ENCODE measurements around the gene FKBP4. TPM values are rescaled to one million over a fixed set of nuclear protein-coding genes. Genes with fewer than 3 reads are reported as not detected.
A peak's percentile ranks its signal among the peaks of the same experiment; 100 is the strongest.

The FKBP4 gene
- total and polyA plus RNA-seq, 2 of the 13 experiments (the other 11 are each of a cell fraction or from before 2014, with no cell fraction given), result 25.7 to 66.1 TPM

- TF ChIP-seq REST (IDR thresholded peaks at IDR 0.05; ENCODE audit: borderline replicate concordance in 1 of 2, low read depth in 1 of 2, low read length in 2 of 2) (no peak), PHF20 (CRISPR knock-in tag; IDR thresholded peaks at IDR 0.05) (no peak), MTA3 (CRISPR knock-in tag; IDR thresholded peaks at IDR 0.05) (no peak), ZNF605 (CRISPR knock-in tag; IDR thresholded peaks at IDR 0.05) (no peak), ZNF230 (CRISPR knock-in tag; IDR thresholded peaks at IDR 0.05) (no peak), ZNF747 (CRISPR knock-in tag; IDR thresholded peaks at IDR 0.05; ENCODE audit: borderline replicate concordance) (no peak), HMG20A (CRISPR knock-in tag; IDR thresholded peaks at IDR 0.05; ENCODE audit: borderline replicate concordance) (no peak), RAD51 (IDR thresholded peaks at IDR 0.05; ENCODE audit: borderline replicate concordance) (no peak), ZNF350 (CRISPR knock-in tag; IDR thresholded peaks at IDR 0.05; ENCODE audit: borderline replicate concordance, low read depth) (no peak), MEIS1 (CRISPR knock-in tag; IDR thresholded peaks at IDR 0.05; ENCODE audit: borderline replicate concordance) (no peak), E2F5 (CRISPR knock-in tag; conservative IDR thresholded peaks at IDR 0.05) (no peak), ZC3H13 (CRISPR knock-in tag; IDR thresholded peaks at IDR 0.05) (peak; percentile 64; the same call in 1 of the 2 replicates), ZKSCAN1 (IDR thresholded peaks at IDR 0.05; ENCODE audit: low read length) (no peak), SRSF1 (optimal IDR thresholded peaks at IDR 0.05; ENCODE audit: low read depth, low read length) (peak; percentile 50), KDM4B (CRISPR knock-in tag; IDR thresholded peaks at IDR 0.05) (no peak), ZNF333 (CRISPR knock-in tag; IDR thresholded peaks at IDR 0.05; ENCODE audit: borderline replicate concordance) (no peak), FIP1L1 (IDR thresholded peaks at IDR 0.05; ENCODE audit: borderline replicate concordance, insufficient read depth, low read depth, low read length) (no peak), ZNF777 (CRISPR knock-in tag; IDR thresholded peaks at IDR 0.05) (peak; percentile 52; the same call in 1 of the 2 replicates), ZNF562 (CRISPR knock-in tag; IDR thresholded peaks at IDR 0.05; ENCODE audit: borderline replicate concordance) (no peak), ERF (CRISPR knock-in tag; IDR thresholded peaks at IDR 0.05) (no peak), ZNF773 (CRISPR knock-in tag; IDR thresholded peaks at IDR 0.05; ENCODE audit: borderline replicate concordance) (no peak), ZNF766 (CRISPR knock-in tag; IDR thresholded peaks at IDR 0.05; ENCODE audit: borderline replicate concordance) (peak; percentile 27; the same call in 1 of the 2 replicates)
- TF ChIP-seq, protein P1, sequence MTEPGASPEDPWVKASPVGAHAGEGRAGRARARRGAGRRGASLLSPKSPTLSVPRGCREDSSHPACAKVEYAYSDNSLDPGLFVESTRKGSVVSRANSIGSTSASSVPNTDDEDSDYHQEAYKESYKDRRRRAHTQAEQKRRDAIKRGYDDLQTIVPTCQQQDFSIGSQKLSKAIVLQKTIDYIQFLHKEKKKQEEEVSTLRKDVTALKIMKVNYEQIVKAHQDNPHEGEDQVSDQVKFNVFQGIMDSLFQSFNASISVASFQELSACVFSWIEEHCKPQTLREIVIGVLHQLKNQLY (CRISPR knock-in tag; IDR thresholded peaks at IDR 0.05), result no peak
- TF ChIP-seq, protein P2, sequence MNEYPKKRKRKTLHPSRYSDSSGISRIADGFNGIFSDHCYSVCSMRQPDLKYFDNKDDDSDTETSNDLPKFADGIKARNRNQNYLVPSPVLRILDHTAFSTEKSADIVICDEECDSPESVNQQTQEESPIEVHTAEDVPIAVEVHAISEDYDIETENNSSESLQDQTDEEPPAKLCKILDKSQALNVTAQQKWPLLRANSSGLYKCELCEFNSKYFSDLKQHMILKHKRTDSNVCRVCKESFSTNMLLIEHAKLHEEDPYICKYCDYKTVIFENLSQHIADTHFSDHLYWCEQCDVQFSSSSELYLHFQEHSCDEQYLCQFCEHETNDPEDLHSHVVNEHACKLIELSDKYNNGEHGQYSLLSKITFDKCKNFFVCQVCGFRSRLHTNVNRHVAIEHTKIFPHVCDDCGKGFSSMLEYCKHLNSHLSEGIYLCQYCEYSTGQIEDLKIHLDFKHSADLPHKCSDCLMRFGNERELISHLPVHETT (CRISPR knock-in tag; conservative IDR thresholded peaks at IDR 0.05), result no peak
Measured at GRCh38 chr12:2795291-2796186, 769 bp downstream of the FKBP4 start (continued).

Data from HepG2 (cell line).